VCaP (cell line): ENCODE data around the gene C2CD2L.

ENCODE experiments used
- H3K27ac ChIP-seq: fragments of 450-650 bp; 2 replicates; pipeline ENCODE4 v1.5.1; 2017
- TF ChIP-seq, protein P1 (sequence below): fragments of 450-650 bp; conservative IDR thresholded peaks from 2 replicates; pipeline ENCODE4 v1.5.1; 2017; ENCODE audit warnings: mild to moderate bottlenecking, moderate library complexity

Gene C2CD2L

DNA sequence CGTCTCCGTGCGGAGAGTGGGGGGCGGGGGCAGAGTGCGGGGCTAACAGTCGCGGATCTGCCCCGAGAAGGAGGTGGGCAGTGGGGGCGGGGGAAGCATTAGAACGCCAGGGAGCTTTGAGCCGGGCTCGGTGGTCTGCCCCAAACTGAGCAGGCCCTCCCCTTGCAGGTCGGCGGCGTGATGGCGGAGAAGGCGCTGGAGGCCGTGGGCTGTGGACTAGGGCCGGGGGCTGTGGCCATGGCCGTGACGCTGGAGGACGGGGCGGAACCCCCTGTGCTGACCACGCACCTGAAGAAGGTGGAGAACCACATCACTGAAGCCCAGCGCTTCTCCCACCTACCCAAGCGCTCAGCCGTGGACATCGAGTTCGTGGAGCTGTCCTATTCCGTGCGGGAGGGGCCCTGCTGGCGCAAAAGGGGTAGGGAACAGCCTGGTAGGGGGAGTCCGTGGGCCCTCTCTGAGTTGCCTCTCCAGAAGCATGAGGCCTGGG lies 42.7 kb downstream of the C2CD2L start:
- H3K27ac ChIP-seq = no peak overlapping the region
- TF ChIP-seq, protein P1, sequence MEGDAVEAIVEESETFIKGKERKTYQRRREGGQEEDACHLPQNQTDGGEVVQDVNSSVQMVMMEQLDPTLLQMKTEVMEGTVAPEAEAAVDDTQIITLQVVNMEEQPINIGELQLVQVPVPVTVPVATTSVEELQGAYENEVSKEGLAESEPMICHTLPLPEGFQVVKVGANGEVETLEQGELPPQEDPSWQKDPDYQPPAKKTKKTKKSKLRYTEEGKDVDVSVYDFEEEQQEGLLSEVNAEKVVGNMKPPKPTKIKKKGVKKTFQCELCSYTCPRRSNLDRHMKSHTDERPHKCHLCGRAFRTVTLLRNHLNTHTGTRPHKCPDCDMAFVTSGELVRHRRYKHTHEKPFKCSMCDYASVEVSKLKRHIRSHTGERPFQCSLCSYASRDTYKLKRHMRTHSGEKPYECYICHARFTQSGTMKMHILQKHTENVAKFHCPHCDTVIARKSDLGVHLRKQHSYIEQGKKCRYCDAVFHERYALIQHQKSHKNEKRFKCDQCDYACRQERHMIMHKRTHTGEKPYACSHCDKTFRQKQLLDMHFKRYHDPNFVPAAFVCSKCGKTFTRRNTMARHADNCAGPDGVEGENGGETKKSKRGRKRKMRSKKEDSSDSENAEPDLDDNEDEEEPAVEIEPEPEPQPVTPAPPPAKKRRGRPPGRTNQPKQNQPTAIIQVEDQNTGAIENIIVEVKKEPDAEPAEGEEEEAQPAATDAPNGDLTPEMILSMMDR = no peak

DNA sequence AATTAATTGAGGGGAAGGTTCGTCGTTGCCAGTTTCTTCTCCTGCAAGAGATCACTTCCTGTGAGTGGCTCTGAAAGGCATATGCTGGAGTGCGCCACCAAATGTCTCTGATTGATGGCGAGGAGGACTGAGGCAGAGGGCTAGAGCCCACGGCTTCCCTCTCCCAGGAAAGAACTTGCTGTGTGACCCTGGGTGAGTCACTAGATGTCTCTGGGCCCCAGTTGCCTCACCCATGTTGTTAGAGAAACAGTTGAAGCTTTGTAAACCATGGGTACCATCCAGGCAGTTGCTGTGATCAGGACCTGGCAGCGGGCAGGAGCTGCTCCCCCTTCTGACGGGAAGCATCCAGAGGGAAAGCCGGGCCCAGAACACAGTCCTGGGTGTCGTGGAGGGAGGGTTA lies 44.9 kb downstream of the C2CD2L start:
- H3K27ac ChIP-seq = no peak overlapping the region
- TF ChIP-seq, protein P1 = no peak

DNA sequence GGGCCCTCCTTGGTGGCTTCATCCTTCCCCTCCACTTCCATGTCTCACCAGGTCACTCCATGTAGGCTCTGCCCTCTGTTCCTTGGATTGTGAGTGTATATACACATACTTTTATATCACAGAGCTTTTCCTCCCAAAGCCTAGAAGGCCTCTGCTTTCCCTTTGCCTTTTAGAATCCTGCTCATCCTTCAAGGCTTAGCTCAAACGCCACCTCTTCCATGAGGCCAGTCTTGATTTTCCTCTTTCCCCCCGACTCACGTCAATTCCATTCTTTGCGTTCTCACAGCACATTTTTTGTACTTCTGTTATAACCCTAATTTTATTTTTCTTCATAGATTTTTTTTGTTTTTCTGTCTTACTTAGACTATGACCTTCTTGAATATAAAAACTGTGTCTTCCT lies 45.5 kb downstream of the C2CD2L start:
- TF ChIP-seq, protein P1 = no peak
- no peak overlapping the region for H3K27ac ChIP-seq

DNA sequence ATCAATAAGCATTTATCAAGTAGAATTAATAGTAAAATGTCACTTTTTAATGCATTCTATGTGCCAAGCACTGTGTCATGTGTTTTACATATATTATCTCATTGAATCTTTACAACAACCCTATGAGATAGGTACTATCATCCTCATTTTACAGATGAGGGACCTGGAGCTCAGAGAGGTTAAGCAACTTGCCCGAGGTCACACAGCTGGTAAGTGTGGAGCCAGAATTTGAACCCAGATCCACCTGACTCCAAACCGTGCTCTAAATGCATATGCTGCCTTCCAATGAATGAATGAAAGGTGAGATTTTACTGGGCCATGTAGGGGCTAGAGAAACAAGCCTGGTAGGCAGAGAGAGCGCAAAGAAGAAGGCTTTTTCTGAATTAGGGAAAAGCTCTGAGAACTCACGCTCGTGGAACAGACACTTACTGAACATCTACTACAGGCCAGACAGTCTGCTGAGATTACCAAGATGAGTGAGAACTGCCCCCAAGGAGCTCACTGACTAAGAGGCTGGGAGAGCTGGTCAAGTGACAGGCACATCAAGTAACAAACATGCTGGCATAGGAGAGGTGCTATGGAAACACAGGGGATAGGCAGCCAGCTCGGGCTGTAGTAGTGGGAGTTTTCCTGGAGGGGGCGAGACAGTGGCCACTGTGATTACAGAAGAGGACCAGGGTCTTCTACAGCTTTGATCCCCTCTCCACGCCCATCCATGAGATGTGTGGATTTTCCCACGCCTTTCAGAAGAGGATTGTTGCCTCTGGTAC lies 46.1 kb downstream of the C2CD2L start:
- TF ChIP-seq, protein P1 = no peak
- no peak overlapping the region for H3K27ac ChIP-seq

DNA sequence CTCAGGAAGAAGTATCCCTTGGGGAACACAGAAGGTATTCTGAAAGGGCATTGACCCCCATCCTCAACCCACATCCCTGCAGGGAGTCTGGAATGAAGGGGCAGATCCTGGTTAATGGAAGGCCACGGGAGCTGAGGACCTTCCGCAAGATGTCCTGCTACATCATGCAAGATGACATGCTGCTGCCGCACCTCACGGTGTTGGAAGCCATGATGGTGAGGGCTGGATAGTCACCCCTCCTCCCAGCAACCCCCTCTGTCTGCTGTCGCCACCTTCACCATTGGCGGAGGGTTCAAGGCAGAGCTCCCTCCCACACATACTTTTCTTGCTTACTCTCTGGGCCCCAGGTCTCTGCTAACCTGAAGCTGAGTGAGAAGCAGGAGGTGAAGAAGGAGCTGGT lies 47.0 kb downstream of the C2CD2L start:
- H3K27ac ChIP-seq = no peak overlapping the region
- TF ChIP-seq, protein P1 = no peak

DNA sequence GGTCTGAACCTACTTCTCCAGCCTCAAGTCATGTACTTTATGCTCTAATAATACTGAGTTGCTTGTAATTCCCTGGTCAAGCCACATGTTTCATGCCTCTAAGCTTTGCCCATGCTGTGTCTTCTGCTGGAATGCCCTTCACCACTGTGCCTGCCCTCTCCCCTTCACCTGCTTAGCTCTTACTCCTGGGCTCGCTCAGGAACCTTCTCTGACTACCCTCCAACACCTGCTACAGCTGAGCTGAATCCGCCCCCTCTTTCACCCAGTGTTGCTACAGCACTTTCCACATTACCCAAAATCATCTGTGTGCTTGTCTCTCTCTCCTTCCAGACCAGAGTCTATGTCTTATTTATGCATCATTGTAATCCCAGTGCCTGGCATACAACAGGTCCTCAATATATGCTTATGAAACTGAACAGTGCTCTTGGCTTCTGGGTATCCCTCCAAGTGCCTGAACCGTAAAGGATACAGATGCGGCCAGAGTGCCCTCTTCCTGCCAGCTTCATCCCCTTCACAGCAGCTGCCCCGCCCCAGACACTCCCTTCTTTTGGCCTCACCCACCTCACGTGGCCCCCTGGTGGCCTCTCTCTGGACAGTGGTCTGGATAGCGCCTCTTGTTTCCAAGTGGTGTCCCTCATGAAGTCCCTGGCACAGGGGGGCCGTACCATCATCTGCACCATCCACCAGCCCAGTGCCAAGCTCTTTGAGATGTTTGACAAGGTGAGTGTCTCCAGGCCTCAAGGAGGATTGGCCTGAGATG lies 48.8 kb downstream of the C2CD2L start:
- H3K27ac ChIP-seq = no peak overlapping the region
- TF ChIP-seq, protein P1 = no peak

DNA sequence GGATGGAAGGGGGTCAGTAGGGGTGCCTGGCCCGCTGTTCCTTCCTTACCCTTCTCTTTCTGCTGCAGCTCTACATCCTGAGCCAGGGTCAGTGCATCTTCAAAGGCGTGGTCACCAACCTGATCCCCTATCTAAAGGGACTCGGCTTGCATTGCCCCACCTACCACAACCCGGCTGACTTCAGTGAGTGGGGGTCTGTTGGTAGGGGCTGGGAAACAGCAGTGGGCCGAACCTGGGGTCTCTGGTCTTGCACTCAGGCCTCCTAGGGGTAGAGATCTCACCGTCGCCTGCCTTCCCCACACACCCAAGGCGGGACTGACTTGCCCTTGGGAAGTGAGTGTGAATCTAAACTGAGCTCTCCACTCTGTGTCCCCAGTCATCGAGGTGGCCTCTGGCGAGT lies 49.4 kb downstream of the C2CD2L start:
- TF ChIP-seq, protein P1 = no peak
- no peak overlapping the region for H3K27ac ChIP-seq
